ENCODE data around the gene IFT122.

The IFT122 gene

GRCh38 chr3:129417326-129417725 is 22.7 kb upstream of the IFT122 start:
- DNase-seq: no peak

GRCh38 chr3:129418041-129418973 is 21.7 kb upstream of the IFT122 start:
- no peak for DNase-seq

- DNase-seq: no peak
Measured at GRCh38 chr3:129419476-129419875, 20.5 kb upstream of the IFT122 start.

GRCh38 chr3:129421236-129421883 is 18.7 kb upstream of the IFT122 start:
- DNase-seq: no peak

GRCh38 chr3:129421988-129422745 is 17.9 kb upstream of the IFT122 start:
- DNase-seq: no peak

- no peak for DNase-seq
Measured at GRCh38 chr3:129422897-129423296, 17.1 kb upstream of the IFT122 start.

GRCh38 chr3:129424185-129424841 is 15.7 kb upstream of the IFT122 start:
- no peak for DNase-seq

- no peak for DNase-seq
Measured at GRCh38 chr3:129425213-129425612, 14.8 kb upstream of the IFT122 start.

GRCh38 chr3:129425619-129426018 is 14.4 kb upstream of the IFT122 start:
- no peak for DNase-seq

- no peak for DNase-seq
Measured at GRCh38 chr3:129428007-129428375, 12.0 kb upstream of the IFT122 start.

- peak; percentile 96 for DNase-seq
Measured at GRCh38 chr3:129428376-129429079, 11.5 kb upstream of the IFT122 start, which contains the start of gene EFCAB12. Gene EFCAB12, minus strand, starts transcription at chr3:129428636. Its CDS starts 148 bp downstream, at chr3:129428488.

GRCh38 chr3:129429080-129429451 is 11.0 kb upstream of the IFT122 start:
- DNase-seq: no peak

- DNase-seq: no peak
Measured at GRCh38 chr3:129429602-129430001, 10.4 kb upstream of the IFT122 start.

- DNase-seq: no peak
Measured at GRCh38 chr3:129432036-129432435, 8.0 kb upstream of the IFT122 start.

- DNase-seq: no peak
Measured at GRCh38 chr3:129432671-129433070, 7.4 kb upstream of the IFT122 start.

- DNase-seq: no peak
Measured at GRCh38 chr3:129433565-129433964, 6.5 kb upstream of the IFT122 start.

- DNase-seq: no peak
Measured at GRCh38 chr3:129434140-129434539, 5.9 kb upstream of the IFT122 start.

- no peak for DNase-seq
Measured at GRCh38 chr3:129435367-129435766, 4.7 kb upstream of the IFT122 start.

GRCh38 chr3:129439226-129439816 is 703 bp upstream of the IFT122 start:
- DNase-seq: no peak

- no peak for DNase-seq
Measured at GRCh38 chr3:129440618-129441190, 680 bp downstream of the IFT122 start.

- no peak for DNase-seq
Measured at GRCh38 chr3:129441215-129441614, 1.2 kb downstream of the IFT122 start.
